ENCODE measurements around the gene ZNF575.

ZNF575 gene

GRCh38 chr19:43551399-43552197 lies 18.6 kb downstream of the ZNF575 start (continued):
- TF ChIP-seq GLIS2 (tag by site-specific recombination; IDR thresholded peaks at IDR 0.05) (peak; percentile 11; the same call in 1 of the 2 replicates), ZNF626 (tag by site-specific recombination; IDR thresholded peaks at IDR 0.05) (no peak), HOXC10 (CRISPR knock-in tag; IDR thresholded peaks at IDR 0.05) (no peak), ZNF677 (tag by site-specific recombination; IDR thresholded peaks at IDR 0.05) (no peak), ZNF830 (tag by site-specific recombination; IDR thresholded peaks at IDR 0.05; ENCODE audit: low read depth) (no peak), ZNF175 (tag by site-specific recombination; IDR thresholded peaks at IDR 0.05) (no peak), ZNF600 (tag by site-specific recombination; IDR thresholded peaks at IDR 0.05) (peak; percentile 50; the same call in 1 of the 2 replicates), ZSCAN23 (tag by site-specific recombination; IDR thresholded peaks at IDR 0.05) (no peak), ZFP69B (tag by site-specific recombination; IDR thresholded peaks at IDR 0.05) (no peak), ZSCAN4 (tag by site-specific recombination; IDR thresholded peaks at IDR 0.05) (no peak), PRDM1 (tag by site-specific recombination; IDR thresholded peaks at IDR 0.05) (peak; percentile 94), ZNF302 (tag by site-specific recombination; IDR thresholded peaks at IDR 0.05; ENCODE audit: low read depth) (no peak), TRIM28 (IDR thresholded peaks at IDR 0.05; ENCODE audit: borderline replicate concordance, low read length) (no peak), ZNF692 (tag by site-specific recombination; IDR thresholded peaks at IDR 0.05) (no peak), ZNF140 (tag by site-specific recombination; IDR thresholded peaks at IDR 0.05) (no peak), PATZ1 (tag by site-specific recombination; IDR thresholded peaks at IDR 0.05) (no peak)

- ChIA-PET POLR2A (no interaction called here), CTCF (interaction anchor here (1.1 to 8.2 kb wide), 3 partner anchors 14 to 43 kb away, joined by 4 to 138 read pairs (median 5); partner anchors contain the start of gene ZNF575)
- Histone ChIP-seq H3K4me1 (ENCODE audit: control insufficient read depth, insufficient read depth, low read length) (no peaks in the 10 kb centered on the region), H3K27ac (ENCODE audit: extremely low read depth, low read depth, low read length) (no peak overlapping the region), H3K9me3 (ENCODE audit: control insufficient read depth, insufficient read depth, low read depth, low read length) (no peaks in the 10 kb centered on the region), H3K4me3 (ENCODE audit: low read depth, low read length) (no peak overlapping the region), H3K36me3 (ENCODE audit: control insufficient read depth in 2 of 2, insufficient read depth in 1 of 2, low read length in 2 of 2) (peaks cover 72 to 85% of the 10 kb centered on the region in 2 experiments)
- no peak for TF ChIP-seq ZNF112 (tag by site-specific recombination; IDR thresholded peaks at IDR 0.05)
- TF ChIP-seq GLIS2 (tag by site-specific recombination; IDR thresholded peaks at IDR 0.05): 0 out of 2 replicates have a peak, but pooled peaks have one; percentile 5
- no peak for TF ChIP-seq ZNF404 (tag by site-specific recombination; IDR thresholded peaks at IDR 0.05)
These were observed 19.1 kb downstream of the ZNF575 start for GRCh38 chr19:43552198-43552450.

- Histone ChIP-seq H3K36me3 (ENCODE audit: control insufficient read depth in 2 of 2, insufficient read depth in 1 of 2, low read length in 2 of 2) (peaks cover 72 to 85% of the 10 kb centered on the region in 2 experiments), H3K27ac (ENCODE audit: extremely low read depth, low read depth, low read length) (no peak overlapping the region), H3K9me3 (ENCODE audit: control insufficient read depth, insufficient read depth, low read depth, low read length) (no peaks in the 10 kb centered on the region), H3K4me1 (ENCODE audit: control insufficient read depth, insufficient read depth, low read length) (no peaks in the 10 kb centered on the region), H3K4me3 (ENCODE audit: low read depth, low read length) (no peak overlapping the region)
- POLR2A ChIA-PET: no interaction called here
- no peak for TF ChIP-seq GLIS2 (tag by site-specific recombination; IDR thresholded peaks at IDR 0.05)
- no peak for TF ChIP-seq ZSCAN18 (tag by site-specific recombination; IDR thresholded peaks at IDR 0.05)
- TF ChIP-seq ZNF266 (tag by site-specific recombination; IDR thresholded peaks at IDR 0.05; ENCODE audit: low read depth): no peak
- no peak for TF ChIP-seq SETDB1 (IDR thresholded peaks at IDR 0.05; ENCODE audit: insufficient read length, low read length)
- no peak for TF ChIP-seq ZNF530 (tag by site-specific recombination; IDR thresholded peaks at IDR 0.05; ENCODE audit: low read depth)
- CTCF ChIA-PET: interaction anchor here (1.7 to 8.2 kb wide), 4 partner anchors 15 to 42 kb away, joined by 4 to 167 read pairs (median 98); partner anchors contain the start of genes XRCC1 and ZNF575
These were observed 19.6 kb downstream of the ZNF575 start for GRCh38 chr19:43552616-43553015.

Measured in HEK293 (cell line).